Measurements from ENCODE around the gene MED26. TPM values are rescaled to one million over a fixed set of nuclear protein-coding genes. Genes with fewer than 3 reads are reported as not detected.

The MED26 gene
- total RNA-seq, 1 donor from 2014 or later, result 2.6 TPM

DNA sequence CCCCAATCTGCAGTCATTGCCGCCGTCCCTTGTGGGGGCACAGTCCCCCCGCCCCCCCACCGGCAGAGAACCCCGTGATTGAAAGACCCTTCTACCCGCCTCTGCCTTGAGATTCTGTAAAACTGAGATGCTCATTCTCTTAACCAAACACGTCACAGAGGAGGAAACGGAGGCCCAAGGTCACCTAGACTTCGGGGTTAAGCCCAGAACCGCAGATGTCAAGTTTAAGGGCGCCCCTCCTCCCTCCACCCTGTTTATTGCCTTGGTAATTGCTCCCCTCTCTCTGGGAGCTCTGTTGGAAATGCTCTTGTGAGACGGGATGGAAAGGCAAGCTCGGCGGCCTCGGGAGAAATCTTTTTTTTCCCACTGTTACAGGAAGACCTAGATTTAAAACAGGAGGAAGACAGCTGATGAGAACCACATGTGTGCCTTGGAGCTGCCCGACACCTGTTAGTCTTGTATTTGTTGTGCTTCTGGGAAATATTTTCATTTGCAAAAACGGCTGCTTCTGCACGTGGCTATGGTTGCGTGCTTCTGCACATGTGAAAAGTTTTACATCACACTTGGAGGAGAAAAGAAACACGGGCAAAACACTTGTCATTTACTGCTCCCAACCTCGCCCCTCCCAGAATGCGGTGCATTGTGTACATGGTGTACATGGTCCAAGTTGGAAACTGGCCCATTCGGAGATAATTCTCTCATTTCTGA is 1.1 kb upstream of the MED26 start:
- peak overlapping the region; percentile 95 for H3K27ac ChIP-seq (ENCODE audit: low read depth, low read length)
- H3K9me3 ChIP-seq (ENCODE audit: control insufficient read depth in 3 of 3, low read length in 3 of 3), result no peaks in the 10 kb centered on the region
- no peaks in the 10 kb centered on the region for H3K27me3 ChIP-seq (ENCODE audit: control insufficient read depth in 3 of 3, insufficient read depth in 3 of 3, low read length in 3 of 3)
- peaks cover 38 to 46% (median 40%) of the 10 kb centered on the region in 3 donors for H3K4me1 ChIP-seq (ENCODE audit: control insufficient read depth in 3 of 3, insufficient read depth in 3 of 3, low read length in 3 of 3)
- H3K9ac ChIP-seq (ENCODE audit: low read depth in 1 of 3, low read length in 3 of 3), result peak overlapping the region; percentile 84 to 94 (median 93)
- H3K36me3 ChIP-seq (ENCODE audit: control insufficient read depth in 3 of 3, insufficient read depth in 3 of 3, low read length in 3 of 3), result peaks cover 0 to 18% (median 16%) of the 10 kb centered on the region in 3 donors
- peak overlapping the region; percentile 78 to 87 (median 83) for H3K4me3 ChIP-seq (ENCODE audit: low read length in 3 of 3)

DNA sequence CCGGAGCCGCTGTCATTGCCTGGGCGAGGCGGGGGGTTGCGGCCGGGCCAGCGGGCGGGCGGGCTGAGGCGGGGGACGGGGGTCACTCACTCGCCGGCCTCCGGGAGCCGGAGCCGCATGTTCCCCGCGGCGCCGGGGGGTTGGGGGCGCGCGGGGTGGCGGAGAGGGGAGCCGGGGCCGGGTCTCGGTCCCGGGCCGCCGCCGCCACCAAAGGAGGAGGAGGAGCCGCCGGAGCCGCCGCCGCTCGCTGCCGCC is 149 bp downstream of the MED26 start:
- Histone ChIP-seq H3K36me3 (ENCODE audit: control insufficient read depth in 3 of 3, insufficient read depth in 3 of 3, low read length in 3 of 3) (peaks cover 0 to 25% (median 18%) of the 10 kb centered on the region in 3 donors), H3K4me1 (ENCODE audit: control insufficient read depth in 3 of 3, insufficient read depth in 3 of 3, low read length in 3 of 3) (peaks cover 43 to 58% (median 44%) of the 10 kb centered on the region in 3 donors)

DNA sequence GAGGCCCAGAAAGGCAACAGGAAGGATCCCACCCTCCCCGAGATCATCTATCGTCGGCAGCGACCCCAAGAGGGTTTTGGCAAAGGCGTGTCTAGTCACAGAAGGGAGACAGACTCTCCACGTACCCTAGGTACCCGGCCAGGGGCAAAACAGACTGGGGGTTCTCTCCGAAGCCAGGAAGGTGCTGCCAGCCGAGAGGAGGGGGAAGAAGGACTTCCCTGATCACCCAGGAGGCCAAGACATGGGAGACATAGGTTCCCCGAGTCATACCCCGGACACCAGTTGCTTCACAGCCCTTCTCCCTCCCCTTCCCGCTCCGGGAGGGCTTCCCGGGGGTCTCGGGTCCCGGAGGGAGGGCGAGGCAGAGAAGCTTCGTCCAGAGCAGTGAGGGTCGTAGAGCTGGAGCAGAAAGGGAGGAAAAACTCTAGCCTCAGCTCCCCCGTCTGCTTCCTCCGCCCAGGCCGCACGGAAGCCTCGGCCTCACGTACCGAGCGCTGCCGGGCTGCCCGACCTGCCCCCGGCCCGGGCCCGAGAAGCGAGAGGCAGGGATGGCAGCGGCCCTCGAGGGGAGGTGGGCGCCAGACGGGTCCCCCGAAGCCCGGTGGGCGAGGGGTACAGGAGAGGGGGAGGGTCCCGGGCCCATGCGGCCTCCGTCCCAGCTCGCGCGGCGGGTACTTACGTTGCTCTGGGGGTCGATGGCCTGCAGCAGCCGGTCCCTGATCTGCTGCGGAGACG is 644 bp downstream of the MED26 start:
- H3K4me1 ChIP-seq (ENCODE audit: control insufficient read depth in 3 of 3, insufficient read depth in 3 of 3, low read length in 3 of 3), result peaks cover 47 to 63% (median 48%) of the 10 kb centered on the region in 3 donors
- peak overlapping the region; percentile 95 for H3K27ac ChIP-seq (ENCODE audit: low read depth, low read length)
- H3K9ac ChIP-seq (ENCODE audit: low read depth in 1 of 3, low read length in 3 of 3), result peak overlapping the region; percentile 96 to 97 (median 97)
- H3K9me3 ChIP-seq (ENCODE audit: control insufficient read depth in 3 of 3, low read length in 3 of 3), result no peaks in the 10 kb centered on the region
- H3K36me3 ChIP-seq (ENCODE audit: control insufficient read depth in 3 of 3, insufficient read depth in 3 of 3, low read length in 3 of 3), result peaks cover 0 to 22% (median 15%) of the 10 kb centered on the region in 3 donors
- H3K4me3 ChIP-seq (ENCODE audit: low read length in 3 of 3), result peak overlapping the region; percentile 89 to 90 (median 89)
- H3K27me3 ChIP-seq (ENCODE audit: control insufficient read depth in 3 of 3, insufficient read depth in 3 of 3, low read length in 3 of 3), result no peaks in the 10 kb centered on the region

More for the DNA sequence above, 149 bp downstream of the MED26 start:
- peak overlapping the region; percentile 89 to 90 (median 89) for H3K4me3 ChIP-seq (ENCODE audit: low read length in 3 of 3)
- no peaks in the 10 kb centered on the region for H3K27me3 ChIP-seq (ENCODE audit: control insufficient read depth in 3 of 3, insufficient read depth in 3 of 3, low read length in 3 of 3)
- H3K9ac ChIP-seq (ENCODE audit: low read depth in 1 of 3, low read length in 3 of 3), result peak overlapping the region; percentile 96 to 97 (median 97)
- no peaks in the 10 kb centered on the region for H3K9me3 ChIP-seq (ENCODE audit: control insufficient read depth in 3 of 3, low read length in 3 of 3)
- peak overlapping the region; percentile 95 for H3K27ac ChIP-seq (ENCODE audit: low read depth, low read length)

DNA sequence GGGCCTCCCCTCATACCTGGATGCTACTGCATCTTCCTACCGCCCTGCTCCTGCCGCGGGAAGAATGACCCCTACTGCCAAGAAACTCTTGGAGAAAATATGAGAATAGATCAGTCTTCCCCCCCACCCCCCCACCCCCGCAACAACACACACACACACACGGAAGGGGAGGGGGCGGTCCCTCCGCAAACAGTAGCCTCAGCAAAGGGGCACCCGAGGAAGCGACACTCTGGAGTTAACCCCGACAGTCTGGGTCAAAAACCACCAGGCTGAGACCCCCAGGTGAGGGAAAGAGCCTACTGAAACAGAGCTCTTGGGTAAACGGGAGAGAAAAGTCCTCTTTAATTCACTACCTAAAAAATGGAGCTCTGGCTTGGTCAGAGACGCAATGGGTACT is 1.2 kb downstream of the MED26 start:
- Histone ChIP-seq H3K9me3 (ENCODE audit: control insufficient read depth in 3 of 3, low read length in 3 of 3) (no peaks in the 10 kb centered on the region), H3K27ac (ENCODE audit: low read depth, low read length) (peak overlapping the region; percentile 95), H3K27me3 (ENCODE audit: control insufficient read depth in 3 of 3, insufficient read depth in 3 of 3, low read length in 3 of 3) (no peaks in the 10 kb centered on the region), H3K36me3 (ENCODE audit: control insufficient read depth in 3 of 3, insufficient read depth in 3 of 3, low read length in 3 of 3) (peaks cover 0 to 22% (median 15%) of the 10 kb centered on the region in 3 donors), H3K4me1 (ENCODE audit: control insufficient read depth in 3 of 3, insufficient read depth in 3 of 3, low read length in 3 of 3) (peaks cover 53 to 69% (median 54%) of the 10 kb centered on the region in 3 donors), H3K9ac (ENCODE audit: low read depth in 1 of 3, low read length in 3 of 3) (peak overlapping the region; percentile 96 to 97 (median 97)), H3K4me3 (ENCODE audit: low read length in 3 of 3) (peak overlapping the region; percentile 89 to 90 (median 89))

GRCh38 chr19:16625163-16625958 is 2.6 kb downstream of the MED26 start:
- Histone ChIP-seq H3K9ac (ENCODE audit: low read depth in 1 of 3, low read length in 3 of 3) (peak overlapping the region in 2 of 3 donors; percentile 5 to 48), H3K27ac (ENCODE audit: low read depth, low read length) (no peak overlapping the region), H3K9me3 (ENCODE audit: control insufficient read depth in 3 of 3, low read length in 3 of 3) (no peaks in the 10 kb centered on the region), H3K27me3 (ENCODE audit: control insufficient read depth in 3 of 3, insufficient read depth in 3 of 3, low read length in 3 of 3) (no peaks in the 10 kb centered on the region), H3K4me3 (ENCODE audit: low read length in 3 of 3) (no peak overlapping the region), H3K36me3 (ENCODE audit: control insufficient read depth in 3 of 3, insufficient read depth in 3 of 3, low read length in 3 of 3) (peaks cover 0 to 12% (median 9%) of the 10 kb centered on the region in 3 donors), H3K4me1 (ENCODE audit: control insufficient read depth in 3 of 3, insufficient read depth in 3 of 3, low read length in 3 of 3) (peaks cover 66 to 83% (median 67%) of the 10 kb centered on the region in 3 donors)

DNA sequence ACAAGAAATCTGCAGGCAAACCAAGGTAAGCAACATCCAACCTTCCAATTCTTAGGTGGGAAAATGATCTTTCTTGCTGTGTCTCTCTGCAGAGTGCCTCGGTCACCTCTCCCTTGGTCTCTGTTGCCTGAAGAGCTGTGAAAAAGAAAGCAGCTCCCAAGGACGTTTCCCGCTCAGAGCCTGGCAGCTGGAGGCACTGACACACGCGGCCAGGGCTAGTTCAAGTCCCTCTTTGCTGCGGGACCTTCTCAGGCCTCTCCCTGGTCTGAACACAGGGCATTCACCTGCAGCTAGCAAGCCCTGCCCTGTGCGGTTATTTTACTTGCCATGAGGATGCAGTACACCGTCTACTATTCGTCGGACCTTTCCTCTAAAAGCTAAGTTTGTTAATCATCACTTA is 3.8 kb downstream of the MED26 start:
- H3K4me1 ChIP-seq (ENCODE audit: control insufficient read depth in 3 of 3, insufficient read depth in 3 of 3, low read length in 3 of 3), result peaks cover 70 to 85% (median 70%) of the 10 kb centered on the region in 3 donors
- H3K9ac ChIP-seq (ENCODE audit: low read depth in 1 of 3, low read length in 3 of 3), result peak overlapping the region in 1 of 3 donors; percentile 4
- H3K36me3 ChIP-seq (ENCODE audit: control insufficient read depth in 3 of 3, insufficient read depth in 3 of 3, low read length in 3 of 3), result peaks cover 0 to 12% (median 9%) of the 10 kb centered on the region in 3 donors
- no peaks in the 10 kb centered on the region for H3K9me3 ChIP-seq (ENCODE audit: control insufficient read depth in 3 of 3, low read length in 3 of 3)
- no peaks in the 10 kb centered on the region for H3K27me3 ChIP-seq (ENCODE audit: control insufficient read depth in 3 of 3, insufficient read depth in 3 of 3, low read length in 3 of 3)
- H3K4me3 ChIP-seq (ENCODE audit: low read length in 3 of 3), result no peak overlapping the region
- H3K27ac ChIP-seq (ENCODE audit: low read depth, low read length), result no peak overlapping the region

DNA sequence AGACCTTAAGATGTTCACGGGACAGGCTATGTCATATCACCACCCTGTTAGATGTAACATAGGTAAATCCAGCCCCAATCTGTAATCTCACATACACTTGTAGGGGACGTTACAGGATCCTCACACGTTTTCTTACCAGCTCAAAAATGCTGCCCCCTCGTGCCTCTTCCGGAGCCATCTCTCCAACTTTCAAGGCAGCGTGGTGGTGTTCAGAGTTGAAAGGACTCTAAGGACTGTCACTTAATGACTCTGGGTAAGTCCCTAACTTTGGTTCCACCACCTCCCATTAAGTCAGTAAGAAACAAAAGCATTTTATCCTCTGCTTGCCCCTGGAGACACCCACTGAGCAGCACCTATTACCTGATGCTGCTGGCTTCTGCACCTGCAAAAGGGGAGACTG is 4.4 kb downstream of the MED26 start:
- Histone ChIP-seq H3K27me3 (ENCODE audit: control insufficient read depth in 3 of 3, insufficient read depth in 3 of 3, low read length in 3 of 3) (no peaks in the 10 kb centered on the region), H3K36me3 (ENCODE audit: control insufficient read depth in 3 of 3, insufficient read depth in 3 of 3, low read length in 3 of 3) (peaks cover 0 to 12% (median 9%) of the 10 kb centered on the region in 3 donors), H3K9me3 (ENCODE audit: control insufficient read depth in 3 of 3, low read length in 3 of 3) (no peaks in the 10 kb centered on the region), H3K9ac (ENCODE audit: low read depth in 1 of 3, low read length in 3 of 3) (peak overlapping the region in 1 of 3 donors; percentile 4), H3K4me1 (ENCODE audit: control insufficient read depth in 3 of 3, insufficient read depth in 3 of 3, low read length in 3 of 3) (peaks cover 73 to 88% (median 73%) of the 10 kb centered on the region in 3 donors), H3K4me3 (ENCODE audit: low read length in 3 of 3) (no peak overlapping the region), H3K27ac (ENCODE audit: low read depth, low read length) (no peak overlapping the region)

DNA sequence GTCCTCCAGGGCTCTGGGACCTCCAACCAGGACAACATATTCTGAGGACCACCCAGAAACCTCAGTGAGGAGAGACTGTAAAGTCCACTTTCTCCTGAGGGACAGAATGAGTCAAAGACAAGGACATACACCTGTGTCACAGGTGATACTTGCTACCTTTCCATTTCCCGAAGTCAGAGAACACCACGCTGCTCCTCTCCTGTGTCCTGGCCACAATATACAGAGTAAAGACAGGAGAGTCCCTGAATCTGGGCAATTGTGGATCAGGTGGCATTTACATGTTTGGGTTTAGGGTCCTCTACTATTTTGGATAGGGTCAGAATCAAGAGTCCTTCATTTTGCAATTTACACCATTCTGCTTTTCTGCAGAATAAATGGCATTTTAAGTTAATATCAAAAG is 4.9 kb downstream of the MED26 start:
- Histone ChIP-seq H3K4me1 (ENCODE audit: control insufficient read depth in 3 of 3, insufficient read depth in 3 of 3, low read length in 3 of 3) (peaks cover 78 to 93% (median 78%) of the 10 kb centered on the region in 3 donors), H3K4me3 (ENCODE audit: low read length in 3 of 3) (no peak overlapping the region), H3K27me3 (ENCODE audit: control insufficient read depth in 3 of 3, insufficient read depth in 3 of 3, low read length in 3 of 3) (no peaks in the 10 kb centered on the region), H3K9ac (ENCODE audit: low read depth in 1 of 3, low read length in 3 of 3) (peak overlapping the region in 2 of 3 donors; percentile 12 to 26), H3K9me3 (ENCODE audit: control insufficient read depth in 3 of 3, low read length in 3 of 3) (no peaks in the 10 kb centered on the region), H3K27ac (ENCODE audit: low read depth, low read length) (no peak overlapping the region), H3K36me3 (ENCODE audit: control insufficient read depth in 3 of 3, insufficient read depth in 3 of 3, low read length in 3 of 3) (peaks cover 0 to 12% (median 9%) of the 10 kb centered on the region in 3 donors)

DNA sequence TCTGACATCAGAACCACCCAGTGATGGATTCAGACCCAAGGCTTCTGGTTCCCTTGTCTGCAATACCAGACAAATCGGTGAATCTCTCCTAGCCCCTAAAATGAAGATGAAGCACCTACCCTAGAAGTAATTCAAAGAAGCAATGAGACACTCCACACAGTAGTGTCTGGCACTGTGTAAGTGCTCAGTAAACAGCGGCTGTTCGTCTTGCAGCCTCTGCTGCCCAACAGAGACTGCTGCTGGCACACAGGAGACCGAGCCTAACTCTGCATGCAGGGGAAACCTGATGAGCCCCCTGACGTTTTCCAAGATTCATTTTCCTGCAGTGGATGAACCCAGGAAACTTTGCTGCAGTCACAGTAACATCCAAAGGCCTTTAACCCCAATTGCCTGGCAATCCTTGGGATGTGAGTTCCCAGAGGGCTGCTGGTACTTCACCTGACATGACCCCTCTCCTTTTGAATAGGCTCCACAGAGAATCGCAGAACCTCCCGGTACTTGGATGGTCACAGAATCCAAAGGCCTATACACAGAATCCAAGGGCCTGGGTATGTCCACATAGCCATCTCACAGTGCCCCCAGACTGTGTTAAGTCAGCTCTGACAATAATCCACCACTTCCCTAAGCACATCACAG is 6.7 kb downstream of the MED26 start:
- H3K4me1 ChIP-seq (ENCODE audit: control insufficient read depth in 3 of 3, insufficient read depth in 3 of 3, low read length in 3 of 3), result peaks cover 78 to 99% (median 84%) of the 10 kb centered on the region in 3 donors
- no peak overlapping the region for H3K4me3 ChIP-seq (ENCODE audit: low read length in 3 of 3)
- H3K9ac ChIP-seq (ENCODE audit: low read depth in 1 of 3, low read length in 3 of 3), result peak overlapping the region in 2 of 3 donors; percentile 24 to 35
- H3K36me3 ChIP-seq (ENCODE audit: control insufficient read depth in 3 of 3, insufficient read depth in 3 of 3, low read length in 3 of 3), result peaks cover 0 to 12% (median 9%) of the 10 kb centered on the region in 3 donors
- H3K27ac ChIP-seq (ENCODE audit: low read depth, low read length), result no peak overlapping the region
- H3K27me3 ChIP-seq (ENCODE audit: control insufficient read depth in 3 of 3, insufficient read depth in 3 of 3, low read length in 3 of 3), result no peaks in the 10 kb centered on the region
- H3K9me3 ChIP-seq (ENCODE audit: control insufficient read depth in 3 of 3, low read length in 3 of 3), result no peaks in the 10 kb centered on the region
